ENCODE measurements around the gene RNU1-3.
"Not testable (repeated sequence)": the region's sequence is repeated elsewhere in the genome, so short reads cannot be mapped to it uniquely, and the experiment has no call there.

DNA sequence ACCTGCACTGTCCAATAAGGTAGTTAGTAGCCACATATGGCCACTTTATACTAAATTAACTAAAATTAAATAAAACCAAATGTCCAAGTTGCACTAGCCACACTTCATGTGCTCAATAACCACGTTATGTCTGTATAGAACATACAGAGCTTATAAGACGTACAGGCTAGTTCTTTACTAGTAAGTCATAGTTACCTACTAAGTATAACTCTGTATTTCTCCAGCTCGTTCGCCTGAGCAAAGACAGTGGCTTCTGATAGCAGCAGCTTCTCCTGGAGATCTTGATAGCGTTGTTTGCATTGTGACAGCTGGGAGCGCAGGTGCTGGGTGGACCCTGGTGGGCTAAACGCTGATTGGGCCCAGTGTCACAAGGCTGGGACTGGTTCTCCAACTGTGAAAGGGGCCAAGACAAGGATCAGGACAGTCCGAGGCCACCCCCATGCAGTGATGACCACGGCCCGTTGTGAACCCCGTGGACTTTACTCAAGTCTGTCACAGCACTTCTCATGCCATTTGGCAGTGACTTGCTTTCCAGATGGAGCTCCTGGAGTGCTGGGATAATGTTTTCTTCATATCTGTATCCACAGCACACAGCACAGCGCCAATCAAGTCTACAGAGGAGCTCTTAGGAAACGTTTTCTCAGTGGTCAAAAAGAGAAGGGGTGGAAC is 20.5 kb upstream of the RNU1-3 start:
- not testable (repeated sequence) for TF ChIP-seq POLR2A (IDR thresholded peaks at IDR 0.05; ENCODE audit: low read depth, low read length); SPI1 (IDR thresholded peaks at IDR 0.05; ENCODE audit: low read depth, low read length); POLR2AphosphoS5 (IDR thresholded peaks at IDR 0.05; ENCODE audit: low read depth, low read length); TAF1 (IDR thresholded peaks at IDR 0.05; ENCODE audit: low read depth, low read length); PAX5 (IDR thresholded peaks at IDR 0.05; ENCODE audit: insufficient read depth, low read length, severe bottlenecking); POU2F2 (IDR thresholded peaks at IDR 0.05; ENCODE audit: low read depth, low read length)
